Skin of body (tissue), 2 donors: ENCODE measurements around the gene WWOX. TPM values are rescaled to one million over a fixed set of nuclear protein-coding genes. Genes with fewer than 3 reads are reported as not detected.

Source experiments
- DNase-seq: peaks from one replicate; lab custom pipeline; 2025; lab: John Stamatoyannopoulos, UW
- total RNA-seq: library from RNA; depleted of rRNA; stranded (reverse); fragments of >200 nt; gene quantifications from one replicate; pipeline ENCODE4 v1.2.3, GENCODE V29; 2014

The WWOX gene
- total RNA-seq, 1 donor from 2014 or later, result 30.5 TPM

GRCh38 chr16:78458588-78458987, 359.1 kb downstream of the WWOX start:
- DNase-seq, result no peak

- no peak for DNase-seq
Observed at GRCh38 chr16:78460428-78460827, 361.0 kb downstream of the WWOX start.

- no peak for DNase-seq
Observed at GRCh38 chr16:78461087-78461486, 361.6 kb downstream of the WWOX start.

- DNase-seq, result no peak
Observed at GRCh38 chr16:78461496-78462287, 362.2 kb downstream of the WWOX start.

GRCh38 chr16:78462288-78463208, 363.1 kb downstream of the WWOX start:
- no peak for DNase-seq

- DNase-seq, result no peak
Observed at GRCh38 chr16:78463591-78463990, 364.1 kb downstream of the WWOX start.

GRCh38 chr16:78464833-78465232, 365.4 kb downstream of the WWOX start:
- no peak for DNase-seq

- DNase-seq, result no peak
Observed at GRCh38 chr16:78465730-78466129, 366.3 kb downstream of the WWOX start.

- no peak for DNase-seq
Observed at GRCh38 chr16:78469787-78470186, 370.3 kb downstream of the WWOX start.

GRCh38 chr16:78473031-78473699, 373.7 kb downstream of the WWOX start:
- no peak for DNase-seq

- DNase-seq, result no peak
Observed at GRCh38 chr16:78474762-78475161, 375.3 kb downstream of the WWOX start.

GRCh38 chr16:78476615-78477014, 377.2 kb downstream of the WWOX start:
- DNase-seq, result no peak

GRCh38 chr16:78478267-78478861, 378.9 kb downstream of the WWOX start:
- DNase-seq, result no peak

GRCh38 chr16:78479723-78480122, 380.3 kb downstream of the WWOX start:
- DNase-seq, result no peak

GRCh38 chr16:78480588-78480987, 381.1 kb downstream of the WWOX start:
- no peak for DNase-seq

GRCh38 chr16:78483124-78483992, 383.9 kb downstream of the WWOX start:
- DNase-seq, result no peak

- DNase-seq, result no peak
Observed at GRCh38 chr16:78484509-78485058, 385.1 kb downstream of the WWOX start.

- DNase-seq, result no peak
Observed at GRCh38 chr16:78485188-78485916, 385.9 kb downstream of the WWOX start.

GRCh38 chr16:78485917-78486257, 386.4 kb downstream of the WWOX start:
- no peak for DNase-seq

- DNase-seq, result no peak
Observed at GRCh38 chr16:78487471-78487870, 388.0 kb downstream of the WWOX start.
